ENCODE data around the gene HEXA.

The HEXA gene

DNA sequence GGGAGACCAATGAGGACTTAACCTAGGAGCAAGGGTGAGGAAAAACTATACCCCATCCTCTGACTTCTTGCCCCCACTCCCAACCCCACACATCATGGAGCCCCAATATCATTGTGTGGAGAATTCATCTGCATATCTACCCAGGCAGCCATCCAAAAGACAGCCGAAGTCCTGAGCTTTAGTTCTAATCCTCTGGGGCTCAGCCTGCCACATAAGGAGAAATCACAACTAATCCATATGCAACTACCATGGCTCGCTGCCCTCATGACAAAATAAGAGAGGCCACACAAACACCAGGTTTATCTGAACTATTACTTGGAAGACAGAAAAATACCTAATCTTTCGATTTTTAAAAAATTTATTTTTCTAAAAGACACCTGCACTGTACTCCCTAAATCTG lies 17.7 kb downstream of the HEXA start:
- H3K4me3 ChIP-seq (replicated peaks; ENCODE audit: low read depth, low read length): no peak overlapping the region
- DNase-seq (ENCODE audit: extremely low read depth, insufficient read length): no peak
- peaks cover 16% of the 10 kb centered on the region for H3K36me3 ChIP-seq (ENCODE audit: control insufficient read depth, insufficient read depth, low read length)
- H3K27me3 ChIP-seq (replicated peaks; ENCODE audit: control insufficient read depth, insufficient read depth, low read length): no peaks in the 10 kb centered on the region
- TF ChIP-seq, protein P1, sequence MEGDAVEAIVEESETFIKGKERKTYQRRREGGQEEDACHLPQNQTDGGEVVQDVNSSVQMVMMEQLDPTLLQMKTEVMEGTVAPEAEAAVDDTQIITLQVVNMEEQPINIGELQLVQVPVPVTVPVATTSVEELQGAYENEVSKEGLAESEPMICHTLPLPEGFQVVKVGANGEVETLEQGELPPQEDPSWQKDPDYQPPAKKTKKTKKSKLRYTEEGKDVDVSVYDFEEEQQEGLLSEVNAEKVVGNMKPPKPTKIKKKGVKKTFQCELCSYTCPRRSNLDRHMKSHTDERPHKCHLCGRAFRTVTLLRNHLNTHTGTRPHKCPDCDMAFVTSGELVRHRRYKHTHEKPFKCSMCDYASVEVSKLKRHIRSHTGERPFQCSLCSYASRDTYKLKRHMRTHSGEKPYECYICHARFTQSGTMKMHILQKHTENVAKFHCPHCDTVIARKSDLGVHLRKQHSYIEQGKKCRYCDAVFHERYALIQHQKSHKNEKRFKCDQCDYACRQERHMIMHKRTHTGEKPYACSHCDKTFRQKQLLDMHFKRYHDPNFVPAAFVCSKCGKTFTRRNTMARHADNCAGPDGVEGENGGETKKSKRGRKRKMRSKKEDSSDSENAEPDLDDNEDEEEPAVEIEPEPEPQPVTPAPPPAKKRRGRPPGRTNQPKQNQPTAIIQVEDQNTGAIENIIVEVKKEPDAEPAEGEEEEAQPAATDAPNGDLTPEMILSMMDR (IDR thresholded peaks at IDR 0.05; ENCODE audit: insufficient read depth, low read length, poor library complexity, severe bottlenecking): no peak

DNA sequence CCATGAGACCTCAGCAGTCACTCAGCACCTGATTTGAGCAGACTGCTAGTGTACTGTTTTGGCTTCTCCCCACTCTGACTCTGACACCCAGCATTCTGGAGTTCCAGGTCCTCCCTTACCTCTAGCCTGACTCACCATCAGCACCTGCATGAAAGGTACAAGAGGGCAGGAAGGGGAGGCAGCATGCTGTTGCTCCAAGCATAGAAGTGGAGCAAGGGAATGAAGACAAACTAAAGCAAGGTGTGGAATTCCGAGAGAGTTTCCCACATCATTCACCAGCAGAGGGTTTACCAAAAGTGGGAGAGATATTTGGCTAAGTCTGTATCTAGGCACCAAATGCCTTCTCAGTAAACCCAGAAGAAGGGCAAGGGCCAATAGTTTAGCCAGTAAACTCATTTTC lies 21.3 kb downstream of the HEXA start:
- TF ChIP-seq, protein P1 (IDR thresholded peaks at IDR 0.05; ENCODE audit: insufficient read depth, low read length, poor library complexity, severe bottlenecking): no peak
- Histone ChIP-seq H3K27me3 (replicated peaks; ENCODE audit: control insufficient read depth, insufficient read depth, low read length) (no peaks in the 10 kb centered on the region), H3K4me3 (replicated peaks; ENCODE audit: low read depth, low read length) (no peak overlapping the region), H3K36me3 (ENCODE audit: control insufficient read depth, insufficient read depth, low read length) (peaks cover 27% of the 10 kb centered on the region)
- DNase-seq (ENCODE audit: extremely low read depth, insufficient read length): no peak

DNA sequence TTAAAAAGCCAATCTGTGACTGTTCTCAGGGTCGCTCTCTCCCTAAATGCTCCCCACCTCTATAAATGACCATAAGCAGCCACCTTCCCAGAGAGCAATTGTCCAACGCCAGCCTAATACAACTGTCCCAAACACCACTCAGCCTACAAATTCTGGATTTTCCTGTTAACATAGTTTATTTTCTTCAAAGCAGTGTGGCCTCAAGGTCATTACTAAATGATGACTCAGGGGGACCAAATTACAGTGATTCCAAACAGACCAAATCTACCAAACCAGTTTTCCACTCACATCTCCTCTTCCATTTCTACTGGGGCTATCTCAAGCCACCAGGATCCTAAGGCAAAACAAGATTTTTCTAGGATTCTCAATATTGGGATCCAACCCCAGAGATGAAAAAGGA lies 22.5 kb downstream of the HEXA start:
- no peak for DNase-seq (ENCODE audit: extremely low read depth, insufficient read length)
- TF ChIP-seq, protein P1 (IDR thresholded peaks at IDR 0.05; ENCODE audit: insufficient read depth, low read length, poor library complexity, severe bottlenecking): no peak
- Histone ChIP-seq H3K36me3 (ENCODE audit: control insufficient read depth, insufficient read depth, low read length) (peaks cover 33% of the 10 kb centered on the region), H3K4me3 (replicated peaks; ENCODE audit: low read depth, low read length) (no peak overlapping the region), H3K27me3 (replicated peaks; ENCODE audit: control insufficient read depth, insufficient read depth, low read length) (no peaks in the 10 kb centered on the region)

DNA sequence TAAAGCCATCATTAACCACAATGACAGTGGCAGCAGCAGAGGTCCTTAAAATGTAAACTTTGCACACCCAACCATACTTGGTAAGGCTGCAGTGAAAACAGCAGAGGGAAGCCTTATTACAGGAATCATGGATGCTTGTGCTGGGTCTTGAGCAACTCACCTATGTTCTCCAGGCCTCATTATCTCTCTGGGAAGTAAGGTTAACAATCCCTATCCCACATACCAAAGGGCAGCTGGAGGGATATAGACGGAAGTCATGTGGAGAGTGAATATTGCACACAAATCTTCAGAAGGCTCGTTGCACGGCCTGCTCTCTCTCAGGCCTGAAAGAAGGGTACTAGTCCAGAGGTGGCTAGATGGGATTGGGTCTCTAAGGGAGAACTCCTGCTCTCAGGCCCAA lies 30.0 kb downstream of the HEXA start:
- Histone ChIP-seq H3K27me3 (replicated peaks; ENCODE audit: control insufficient read depth, insufficient read depth, low read length) (no peaks in the 10 kb centered on the region), H3K36me3 (ENCODE audit: control insufficient read depth, insufficient read depth, low read length) (peaks cover 39% of the 10 kb centered on the region), H3K4me3 (replicated peaks; ENCODE audit: low read depth, low read length) (no peak overlapping the region)
- TF ChIP-seq, protein P1 (IDR thresholded peaks at IDR 0.05; ENCODE audit: insufficient read depth, low read length, poor library complexity, severe bottlenecking): no peak
- no peak for DNase-seq (ENCODE audit: extremely low read depth, insufficient read length)

DNA sequence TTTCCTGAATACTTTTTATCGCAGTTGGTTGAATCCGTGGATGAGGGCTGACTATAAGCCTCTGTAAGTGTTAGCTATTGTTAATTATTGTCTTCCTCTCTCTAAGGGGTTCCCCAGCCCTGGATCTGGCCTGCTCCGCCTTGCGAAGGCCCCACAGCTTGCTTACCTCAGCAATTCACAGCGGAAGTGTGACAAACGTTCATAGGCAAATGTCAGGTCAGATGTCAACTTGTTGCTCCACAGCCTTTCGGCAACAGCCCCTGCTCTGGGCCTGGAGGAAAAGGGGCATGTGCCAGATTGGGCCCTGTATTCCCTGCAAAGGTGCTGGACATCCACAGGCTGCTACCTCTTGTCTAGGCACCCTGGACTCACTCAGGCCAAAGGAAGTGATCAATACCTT lies 30.5 kb downstream of the HEXA start:
- DNase-seq (ENCODE audit: extremely low read depth, insufficient read length): no peak
- Histone ChIP-seq H3K27me3 (replicated peaks; ENCODE audit: control insufficient read depth, insufficient read depth, low read length) (no peaks in the 10 kb centered on the region), H3K36me3 (ENCODE audit: control insufficient read depth, insufficient read depth, low read length) (peaks cover 37% of the 10 kb centered on the region), H3K4me3 (replicated peaks; ENCODE audit: low read depth, low read length) (no peak overlapping the region)
- TF ChIP-seq, protein P1 (IDR thresholded peaks at IDR 0.05; ENCODE audit: insufficient read depth, low read length, poor library complexity, severe bottlenecking): no peak

DNA sequence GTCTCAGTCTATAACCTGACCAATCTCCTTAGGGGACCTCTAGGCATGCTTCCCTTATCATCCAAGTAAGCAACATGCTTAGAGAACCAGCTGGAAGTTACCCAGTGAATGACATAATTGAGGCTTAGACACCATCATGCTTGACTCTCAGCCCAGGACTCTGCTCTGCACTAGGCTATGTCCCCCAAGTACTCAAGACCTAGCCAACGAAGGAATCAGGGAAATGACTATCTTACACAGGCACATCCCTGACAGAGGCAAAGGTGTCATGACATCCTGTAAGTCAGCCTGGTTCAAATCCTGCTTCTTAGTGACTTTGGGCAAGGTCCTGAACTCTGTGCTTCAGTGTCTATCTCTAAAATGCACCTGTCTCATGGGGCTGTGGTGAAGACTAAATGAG lies 31.2 kb downstream of the HEXA start:
- Histone ChIP-seq H3K36me3 (ENCODE audit: control insufficient read depth, insufficient read depth, low read length) (peaks cover 35% of the 10 kb centered on the region), H3K4me3 (replicated peaks; ENCODE audit: low read depth, low read length) (no peak overlapping the region), H3K27me3 (replicated peaks; ENCODE audit: control insufficient read depth, insufficient read depth, low read length) (no peaks in the 10 kb centered on the region)
- DNase-seq (ENCODE audit: extremely low read depth, insufficient read length): no peak
- TF ChIP-seq, protein P1 (IDR thresholded peaks at IDR 0.05; ENCODE audit: insufficient read depth, low read length, poor library complexity, severe bottlenecking): no peak

Data from GM06990 (cell line).